ENCODE measurements around the gene JAZF1.

JAZF1 gene

GRCh38 chr7:28155964-28156363 lies 24.6 kb downstream of the JAZF1 start:
- no peak overlapping the region for H3K27ac ChIP-seq (ENCODE audit: low read depth, low read length)
- 0 out of 2 replicates have a peak, but pooled peaks cover 6% of the 10 kb centered on the region for H4K20me1 ChIP-seq (ENCODE audit: low read depth, low read length)
- no peaks in the 10 kb centered on the region for H3K36me3 ChIP-seq (ENCODE audit: low read length)
- peaks cover 12% of the 10 kb centered on the region for H3F3A ChIP-seq (ENCODE audit: insufficient read depth)
- no peak overlapping the region for H3K4me2 ChIP-seq (ENCODE audit: low read depth, low read length, poor library complexity, severe bottlenecking)
- no peaks in the 10 kb centered on the region for H3K27me3 ChIP-seq (ENCODE audit: low read length)
- no peaks in the 10 kb centered on the region for H3K9me3 ChIP-seq (ENCODE audit: insufficient read depth, low read length)
- no peak overlapping the region for H3K4me3 ChIP-seq (ENCODE audit: insufficient read depth, low read length, poor library complexity, severe bottlenecking)
- H2AFZ ChIP-seq (ENCODE audit: low read depth, low read length, severe bottlenecking), result no peak overlapping the region
- no peaks in the 10 kb centered on the region for H3K79me2 ChIP-seq (ENCODE audit: insufficient read depth, low read length)
- H3K9ac ChIP-seq (ENCODE audit: low read length), result no peak overlapping the region
- H3K9me2 ChIP-seq (replicated peaks; ENCODE audit: insufficient read depth, low read length), result no peaks in the 10 kb centered on the region
- TF ChIP-seq EZH2phosphoT487 (conservative IDR thresholded peaks at IDR 0.05; ENCODE audit: low read length), result no peak
- TF ChIP-seq CTCF (IDR thresholded peaks at IDR 0.05; ENCODE audit: insufficient read depth, low read length, poor library complexity, severe bottlenecking), result no peak

- Histone ChIP-seq H3K9me3 (ENCODE audit: insufficient read depth, low read length) (no peaks in the 10 kb centered on the region), H3K27ac (ENCODE audit: low read depth, low read length) (peak overlapping the region; percentile 52)
These were observed 25.5 kb downstream of the JAZF1 start for GRCh38 chr7:28155019-28155660.

GRCh38 chr7:28152594-28152993 lies 28.0 kb downstream of the JAZF1 start:
- TF ChIP-seq CTCF (IDR thresholded peaks at IDR 0.05; ENCODE audit: insufficient read depth, low read length, poor library complexity, severe bottlenecking), result no peak
- no peak for TF ChIP-seq EZH2phosphoT487 (conservative IDR thresholded peaks at IDR 0.05; ENCODE audit: low read length)
- no peak overlapping the region for H3K27ac ChIP-seq (ENCODE audit: low read depth, low read length)
- 0 out of 2 replicates have a peak, but pooled peaks cover 6% of the 10 kb centered on the region for H4K20me1 ChIP-seq (ENCODE audit: low read depth, low read length)
- no peaks in the 10 kb centered on the region for H3K79me2 ChIP-seq (ENCODE audit: insufficient read depth, low read length)
- H3F3A ChIP-seq (ENCODE audit: insufficient read depth), result peaks cover 12% of the 10 kb centered on the region
- no peak overlapping the region for H3K4me2 ChIP-seq (ENCODE audit: low read depth, low read length, poor library complexity, severe bottlenecking)
- no peak overlapping the region for H3K9ac ChIP-seq (ENCODE audit: low read length)
- no peak overlapping the region for H3K4me3 ChIP-seq (ENCODE audit: insufficient read depth, low read length, poor library complexity, severe bottlenecking)
- H3K36me3 ChIP-seq (ENCODE audit: low read length), result no peaks in the 10 kb centered on the region
- no peak overlapping the region for H2AFZ ChIP-seq (ENCODE audit: low read depth, low read length, severe bottlenecking)
- no peaks in the 10 kb centered on the region for H3K27me3 ChIP-seq (ENCODE audit: low read length)
- no peaks in the 10 kb centered on the region for H3K9me2 ChIP-seq (replicated peaks; ENCODE audit: insufficient read depth, low read length)
- no peaks in the 10 kb centered on the region for H3K9me3 ChIP-seq (ENCODE audit: insufficient read depth, low read length)

More at GRCh38 chr7:28155019-28155660, 25.5 kb downstream of the JAZF1 start:
- Histone ChIP-seq H3K79me2 (ENCODE audit: insufficient read depth, low read length) (no peaks in the 10 kb centered on the region), H3K4me3 (ENCODE audit: insufficient read depth, low read length, poor library complexity, severe bottlenecking) (peak overlapping the region; percentile 28), H3K9ac (ENCODE audit: low read length) (peak overlapping the region; percentile 1; the same call in 1 of the 2 replicates), H3K4me2 (ENCODE audit: low read depth, low read length, poor library complexity, severe bottlenecking) (peak overlapping the region; percentile 58), H3F3A (ENCODE audit: insufficient read depth) (peaks cover 12% of the 10 kb centered on the region), H3K36me3 (ENCODE audit: low read length) (no peaks in the 10 kb centered on the region), H3K9me2 (replicated peaks; ENCODE audit: insufficient read depth, low read length) (no peaks in the 10 kb centered on the region), H3K27me3 (ENCODE audit: low read length) (no peaks in the 10 kb centered on the region), H2AFZ (ENCODE audit: low read depth, low read length, severe bottlenecking) (no peak overlapping the region), H4K20me1 (ENCODE audit: low read depth, low read length) (0 out of 2 replicates have a peak, but pooled peaks cover 6% of the 10 kb centered on the region)
- TF ChIP-seq EZH2phosphoT487 (conservative IDR thresholded peaks at IDR 0.05; ENCODE audit: low read length) (0 out of 2 replicates have a peak, but pooled peaks have one; percentile 30), CTCF (IDR thresholded peaks at IDR 0.05; ENCODE audit: insufficient read depth, low read length, poor library complexity, severe bottlenecking) (no peak)

Data from SU-DHL-6 (cell line).